Subcutaneous adipose tissue (tissue), 4 donors: ENCODE results near the gene KIF26B. TPM values are rescaled to one million over a fixed set of nuclear protein-coding genes. Genes with fewer than 3 reads are reported as not detected.

ENCODE experiments used
- total RNA-seq, 4 donors: library from RNA; depleted of rRNA; stranded (reverse); fragments of >200 nt; gene quantifications; one replicate each; pipeline ENCODE4 v1.1.0, GENCODE V29; 2016
- TF ChIP-seq, protein P1 (sequence below): fragments of 450-650 bp; IDR thresholded peaks from one replicate; pipeline ENCODE4 v1.5.1; 2016; ENCODE audit warnings: low read depth, mild to moderate bottlenecking, control low read depth, antibody characterized with exemption, moderate library complexity

Gene KIF26B
- total RNA-seq, 4 donors from 2014 or later, result under 0.01 to 0.16 (median under 0.01) TPM

- TF ChIP-seq, protein P1, sequence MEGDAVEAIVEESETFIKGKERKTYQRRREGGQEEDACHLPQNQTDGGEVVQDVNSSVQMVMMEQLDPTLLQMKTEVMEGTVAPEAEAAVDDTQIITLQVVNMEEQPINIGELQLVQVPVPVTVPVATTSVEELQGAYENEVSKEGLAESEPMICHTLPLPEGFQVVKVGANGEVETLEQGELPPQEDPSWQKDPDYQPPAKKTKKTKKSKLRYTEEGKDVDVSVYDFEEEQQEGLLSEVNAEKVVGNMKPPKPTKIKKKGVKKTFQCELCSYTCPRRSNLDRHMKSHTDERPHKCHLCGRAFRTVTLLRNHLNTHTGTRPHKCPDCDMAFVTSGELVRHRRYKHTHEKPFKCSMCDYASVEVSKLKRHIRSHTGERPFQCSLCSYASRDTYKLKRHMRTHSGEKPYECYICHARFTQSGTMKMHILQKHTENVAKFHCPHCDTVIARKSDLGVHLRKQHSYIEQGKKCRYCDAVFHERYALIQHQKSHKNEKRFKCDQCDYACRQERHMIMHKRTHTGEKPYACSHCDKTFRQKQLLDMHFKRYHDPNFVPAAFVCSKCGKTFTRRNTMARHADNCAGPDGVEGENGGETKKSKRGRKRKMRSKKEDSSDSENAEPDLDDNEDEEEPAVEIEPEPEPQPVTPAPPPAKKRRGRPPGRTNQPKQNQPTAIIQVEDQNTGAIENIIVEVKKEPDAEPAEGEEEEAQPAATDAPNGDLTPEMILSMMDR, result no peak
These were observed 995 bp upstream of the KIF26B start for GRCh38 chr1:245153552-245154428.

DNA sequence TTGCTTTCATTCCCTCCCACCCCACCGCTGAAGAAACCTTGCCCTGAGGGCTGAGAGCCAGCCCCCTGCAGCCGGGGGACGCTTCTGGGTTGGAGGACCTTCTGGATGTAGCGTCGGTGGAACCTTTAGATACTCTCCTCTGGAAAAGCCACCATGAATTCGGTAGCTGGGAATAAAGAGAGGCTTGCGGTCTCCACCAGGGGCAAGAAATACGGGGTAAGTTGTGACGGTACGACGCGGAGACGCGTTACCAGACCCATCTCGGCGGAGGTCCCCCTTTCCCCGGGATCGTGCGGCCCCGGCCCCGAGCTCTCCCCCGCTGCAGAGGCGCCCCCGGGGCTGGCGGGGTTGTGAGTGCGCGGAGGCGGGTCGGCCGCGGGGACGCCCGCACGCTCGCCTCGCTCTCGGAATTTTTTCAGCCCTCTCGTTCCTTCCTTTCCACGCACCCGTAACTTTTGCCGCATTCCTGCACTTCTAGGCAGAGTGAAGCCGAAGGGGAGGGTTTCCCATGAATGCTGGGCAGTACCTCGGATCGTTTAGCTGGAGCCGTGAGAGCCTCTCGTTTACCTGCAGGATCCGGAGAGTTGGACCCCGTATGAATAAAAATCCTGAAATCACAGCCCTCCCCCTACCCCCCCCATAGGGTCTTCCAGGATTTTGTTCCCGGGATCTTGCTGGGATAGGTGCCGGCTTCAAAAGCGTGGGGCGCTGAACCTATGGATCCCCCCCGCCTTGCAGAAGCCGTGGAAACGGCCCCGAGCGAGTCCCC, 671 bp downstream of the KIF26B start:
- TF ChIP-seq, protein P1, result no peak

- TF ChIP-seq, protein P1, result no peak
These were observed 1.4 kb downstream of the KIF26B start for GRCh38 chr1:245156041-245156735.

GRCh38 chr1:245156736-245157505, 2.1 kb downstream of the KIF26B start:
- TF ChIP-seq, protein P1, result no peak

DNA sequence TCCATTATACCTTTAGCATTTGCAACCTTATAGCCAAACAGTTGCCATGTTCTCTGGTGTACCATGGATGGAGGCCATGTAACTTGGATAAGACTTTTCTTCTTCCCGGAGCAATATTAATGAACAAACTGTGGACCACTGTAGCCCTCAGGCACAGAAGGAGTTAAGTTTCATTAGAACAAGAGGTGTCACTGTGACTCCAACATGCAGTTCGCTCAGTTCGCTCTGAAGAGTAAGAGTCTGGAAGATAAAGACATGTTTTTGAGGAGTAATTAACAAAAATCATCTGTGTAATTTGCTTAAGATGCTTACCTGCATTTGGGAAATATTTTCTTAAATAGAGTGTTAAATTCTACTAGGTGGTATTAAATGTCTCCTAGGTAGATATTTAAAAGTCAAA, 4.1 kb downstream of the KIF26B start:
- TF ChIP-seq, protein P1, result no peak

GRCh38 chr1:245160288-245160687, 5.5 kb downstream of the KIF26B start:
- TF ChIP-seq, protein P1, result no peak
